K562 (cell line): ENCODE data around the gene LAX1. TPM values are rescaled to one million over a fixed set of nuclear protein-coding genes. Genes with fewer than 3 reads are reported as not detected.
"Not testable (repeated sequence)": the region's sequence is repeated elsewhere in the genome, so short reads cannot be mapped to it uniquely, and the experiment has no call there.

Experiments
- ATAC-seq: fragments of 200-7000 bp; cut with Tn5 transposase; 3 replicates; pipeline ENCODE4 v1.9.1; 2020; ENCODE audit warnings: moderate library complexity
- BruUV-seq: library from RNA; stranded (reverse); fragments of 400-500 nt; replicated peaks from 2 replicates; lab custom pipeline; 2021; lab: Mats Ljungman, UMichigan
- CTCF ChIA-PET: fragments of 300-600 bp; formaldehyde crosslinking; extraction: SDS; loops from one replicate; lab custom pipeline; 2021; ENCODE audit warnings: low intra/inter-chr PET ratio; lab: Yijun Ruan, JAX
- POLR2A ChIA-PET: fragments of 300-600, 350-650 bp; sonication (Branson Sonifier 250); formaldehyde crosslinking; extraction: SDS; loops from one replicate; lab custom pipeline; 2021; ENCODE audit warnings: antibody characterized with exemption, inconsistent platforms; lab: Yijun Ruan, JAX
- DNase-seq, 4 experiments: peaks; one replicate each; pipeline versions ENCODE4 v3.0.0 to v3.0.0-alpha.2; 2011 to 2018; ENCODE audit warnings: low spot score in 3 of 4, mixed read lengths in 3 of 4; ENCODE audit errors: extremely low read depth in 1 of 4
- FAIRE-seq: peaks from 2 replicates; lab custom pipeline; 2011; peaks lifted over from hg19 to GRCh38; lab: Jason Lieb, UNC
- H2AFZ ChIP-seq: 2 replicates; pipeline ENCODE4 v1.6.0; 2011; ENCODE audit warnings: low read depth, low read length, control low read depth, inconsistent platforms
- H3K27ac ChIP-seq: fragments of 200-600 bp; 3 replicates; pipeline ENCODE4 v1.8.0; 2011; ENCODE audit warnings: low read depth, mild to moderate bottlenecking, control low read depth, inconsistent platforms, low read length, moderate library complexity, mixed read lengths; ENCODE audit errors: extremely low read depth
- H3K27me3 ChIP-seq, 2 experiments: fragments of 300-600 bp in 1 of 2; 2 replicates in 1 of 2; 3 replicates in 1 of 2; pipeline versions ENCODE4 v1.6.0 to v1.8.0; 2011; ENCODE audit warnings: inconsistent platforms in 2 of 2, low read length in 2 of 2, mild to moderate bottlenecking in 1 of 2, mixed read lengths in 1 of 2, moderate library complexity in 1 of 2; ENCODE audit not compliant: control insufficient read depth in 2 of 2, insufficient read depth in 2 of 2
- H3K36me3 ChIP-seq: fragments of 300-600 bp; 3 replicates; pipeline ENCODE4 v1.8.0; 2011; ENCODE audit warnings: mild to moderate bottlenecking, low read length, inconsistent platforms; ENCODE audit not compliant: control insufficient read depth, insufficient read depth
- H3K4me1 ChIP-seq, 2 experiments: fragments of 200-600 bp in 1 of 2; replicated peaks in 1 of 2; 2 replicates in 1 of 2; 3 replicates in 1 of 2; pipeline versions ENCODE4 v1.5.1 to v1.8.0; 2011; ENCODE audit warnings: inconsistent platforms in 2 of 2, low read length in 2 of 2, mild to moderate bottlenecking in 1 of 2, mixed read lengths in 1 of 2, moderate library complexity in 1 of 2; ENCODE audit not compliant: control insufficient read depth in 2 of 2, insufficient read depth in 2 of 2
- H3K4me2 ChIP-seq: 2 replicates; pipeline ENCODE4 v1.6.1; 2011; ENCODE audit warnings: low read length, control low read depth, inconsistent platforms, mixed read lengths; ENCODE audit not compliant: insufficient read depth
- H3K4me3 ChIP-seq: fragments of 200-600 bp; sonication (generic), shearing (Covaris generic); 2 replicates; pipeline ENCODE4 v1.5.1; 2016; ENCODE audit warnings: control low read depth, inconsistent platforms
- H3K79me2 ChIP-seq: fragments of 200-600 bp; 3 replicates; pipeline ENCODE4 v1.8.0; 2011; ENCODE audit warnings: low read length, inconsistent platforms; ENCODE audit not compliant: control insufficient read depth, insufficient read depth
- H3K9ac ChIP-seq, 2 experiments: 2 replicates each; pipeline versions ENCODE4 v1.6.0 to v1.6.1; 2011; ENCODE audit warnings: low read depth in 2 of 2, low read length in 2 of 2, control low read depth in 1 of 2, inconsistent platforms in 1 of 2, mild to moderate bottlenecking in 1 of 2, mixed read lengths in 1 of 2; ENCODE audit not compliant: insufficient read depth in 1 of 2
- H3K9me1 ChIP-seq: one replicate; pipeline ENCODE4 v1.6.0; 2011; ENCODE audit warnings: inconsistent platforms, mild to moderate bottlenecking, low read length, moderate library complexity; ENCODE audit not compliant: control insufficient read depth, insufficient read depth
- H3K9me3 ChIP-seq: replicated peaks from 2 replicates; pipeline ENCODE4 v1.5.1; 2011; ENCODE audit warnings: low read depth, low read length, inconsistent platforms; ENCODE audit not compliant: control insufficient read depth, insufficient read depth
- H4K20me1 ChIP-seq: replicated peaks from 2 replicates; pipeline ENCODE4 v1.6.1; 2011; ENCODE audit warnings: low read length, inconsistent platforms, mixed read lengths; ENCODE audit not compliant: control insufficient read depth, insufficient read depth
- BCL6 ChIP-seq: fragments of 250-450 bp; sonication (Bioruptor Pico); IDR thresholded peaks from 2 replicates; pipeline ENCODE4 v1.4.0; 2020
- DDX20 ChIP-seq: fragments of 450-650 bp; IDR thresholded peaks from 2 replicates; pipeline ENCODE4 v1.6.1; 2016; ENCODE audit warnings: missing genetic modification characterization, low read depth, mild to moderate bottlenecking, missing compliant biosample characterization, moderate library complexity
- FOSL1 ChIP-seq: fragments of 200-800 bp; sonication (Bioruptor generic); conservative IDR thresholded peaks from 2 replicates; pipeline ENCODE4 v1.6.1; 2016; ENCODE audit warnings: missing genetic modification characterization, missing compliant biosample characterization
- OTX1 ChIP-seq: fragments of 450-650 bp; formaldehyde crosslinking; IDR thresholded peaks from 2 replicates; pipeline ENCODE4 v1.4.0; 2022; ENCODE audit warnings: mild to moderate bottlenecking
- REST ChIP-seq, 2 experiments: fragments of 450-650 bp; formaldehyde crosslinking in 1 of 2; IDR thresholded peaks; 2 replicates each; pipeline versions ENCODE4 v1.4.0 to v1.6.1; 2014 to 2020; ENCODE audit warnings: mild to moderate bottlenecking in 2 of 2, borderline replicate concordance in 1 of 2, low read depth in 1 of 2
- TEAD1 ChIP-seq, 2 experiments: fragments of 450-650 bp in 1 of 2; sonication (generic) in 1 of 2; formaldehyde crosslinking; IDR thresholded peaks; 2 replicates each; pipeline versions ENCODE4 v1.4.0 to v1.8.0; 2020 to 2022; ENCODE audit warnings: mild to moderate bottlenecking in 2 of 2, missing genetic modification reagents in 1 of 2
- ZNF134 ChIP-seq: fragments of 250-450 bp; sonication (Bioruptor Pico); conservative IDR thresholded peaks from 2 replicates; pipeline ENCODE4 v1.4.0; 2020
- ZNF197 ChIP-seq: fragments of 200-800 bp; sonication (Bioruptor generic); IDR thresholded peaks from 2 replicates; pipeline ENCODE4 v1.6.1; 2016; ENCODE audit warnings: low read depth, missing genetic modification characterization, missing compliant biosample characterization
- ZNF75A ChIP-seq: fragments of 450-650 bp; formaldehyde crosslinking; IDR thresholded peaks from 2 replicates; pipeline ENCODE4 v1.4.0; 2020; ENCODE audit warnings: mild to moderate bottlenecking
- WGBS: fragments of 100-300 bp; shearing (Covaris generic); methylation state at CpG from one replicate; pipeline ENCODE4 v1.1.6; 2016; ENCODE audit warnings: low coverage, mixed read lengths; ENCODE audit not compliant: insufficient coverage; ENCODE audit errors: missing lambda C conversion rate; 5-methylcytosine and 5-hydroxymethylcytosine counted together
- in situ Hi-C: fragments of 300-500 bp; cut with MboI; formaldehyde crosslinking; loops from 4 replicates; pipeline ENCODE4 v1.15.0; 2018; ENCODE audit warnings: inconsistent platforms, mixed read lengths
- intact Hi-C: fragments of 100-400 bp; cut with micrococcal nuclease; formaldehyde crosslinking; loops from 2 replicates; pipeline ENCODE4 v1.14.2; 2022
- polyA plus RNA-seq, 8 experiments: library from polyadenylated mRNA; depleted of rRNA in 4 of 8; stranded (reverse) in 5 of 8; unstranded in 3 of 8; fragments of >200 nt; fragmentation: Nextera tagmentation in 2 of 8; fragmentation: Illumina TruSeq in 1 of 8; extraction: Ambion mirVana in 2 of 8; extraction: Trizol in 1 of 8; gene quantifications; 2 replicates each; pipeline versions ENCODE4 v1.2.1 to v1.2.3, GENCODE V29; 2011 to 2014; ENCODE audit warnings: inconsistent platforms in 1 of 8, missing spikeins in 1 of 8
- total RNA-seq, 7 experiments: library from RNA; depleted of rRNA in 6 of 7; stranded (reverse); fragments of >200 nt in 6 of 7; fragmentation: Illumina TruSeq in 2 of 7; extraction: Trizol in 2 of 7; gene quantifications; 2 replicates each; pipeline versions ENCODE4 v1.2.1 to v1.2.3, GENCODE V29; 2011 to 2021; ENCODE audit warnings: low replicate concordance in 1 of 7
- TF ChIP-seq, protein P1 (sequence below): fragments of 450-650 bp; formaldehyde crosslinking; IDR thresholded peaks from 2 replicates; pipeline ENCODE4 v1.4.0; 2020; ENCODE audit warnings: mild to moderate bottlenecking, moderate library complexity
- TF ChIP-seq, protein P2 (sequence below): fragments of 250-450 bp; sonication (Bioruptor Pico); IDR thresholded peaks from 2 replicates; pipeline ENCODE4 v1.8.0; 2022; ENCODE audit warnings: moderate library complexity, mild to moderate bottlenecking, inconsistent platforms

Gene LAX1
- total and polyA plus RNA-seq, 9 of the 15 experiments (the other 6 are each of a cell fraction or from before 2014, with no cell fraction given), result not detected

GRCh38 chr1:203758749-203759148 lies 6.2 kb upstream of the LAX1 start:
- ATAC-seq; H3K4me3 ChIP-seq; H3K9ac ChIP-seq; H4K20me1 ChIP-seq; intact Hi-C loops; H3K36me3 ChIP-seq; H3K27ac ChIP-seq; H3K4me2 ChIP-seq; DNase-seq; H3K9me3 ChIP-seq; H3K79me2 ChIP-seq; H3K27me3 ChIP-seq; BruUV-seq; in situ Hi-C loops; H2AFZ ChIP-seq; H3K4me1 ChIP-seq; H3K9me1 ChIP-seq; TF ChIP-seq REST (CRISPR knock-in tag; IDR thresholded peaks at IDR 0.05; ENCODE audit: low read depth): not testable (repeated sequence)
- 3% methylated on average over 2 of the region's 2 CpGs for WGBS
- POLR2A ChIA-PET, result interaction anchor here (1.4 to 1.6 kb wide), 2 partner anchors 10 to 16 kb away, joined by 3 to 8 read pairs; no protein-coding TSS in a partner anchor
- CTCF ChIA-PET, result interaction anchor here (0.5 kb wide), 1 partner anchor 389 kb away, joined by 4 read pairs; no protein-coding TSS in a partner anchor
- FAIRE-seq, result peak; percentile 49
- TF ChIP-seq FOSL1 (tag) (0 out of 2 replicates have a peak, but pooled peaks have one; percentile 30), TEAD1 (CRISPR knock-in tag; IDR thresholded peaks at IDR 0.05) (peak in 1 of 2 experiments; percentile 86; a peak in 2 of 4 replicates), REST (IDR thresholded peaks at IDR 0.05; ENCODE audit: borderline replicate concordance) (0 out of 2 replicates have a peak, but pooled peaks have one; percentile 23), DDX20 (peak; percentile 40; the same call in 1 of the 2 replicates), BCL6 (CRISPR knock-in tag) (peak; percentile 81), ZNF75A (CRISPR knock-in tag) (peak; percentile 47; the same call in 1 of the 2 replicates), OTX1 (CRISPR knock-in tag) (peak; percentile 46; the same call in 1 of the 2 replicates), ZNF197 (CRISPR knock-in tag) (0 out of 2 replicates have a peak, but pooled peaks have one; percentile 64), ZNF134 (CRISPR knock-in tag) (0 out of 2 replicates have a peak, but pooled peaks have one; percentile 12)
- TF ChIP-seq, protein P1, sequence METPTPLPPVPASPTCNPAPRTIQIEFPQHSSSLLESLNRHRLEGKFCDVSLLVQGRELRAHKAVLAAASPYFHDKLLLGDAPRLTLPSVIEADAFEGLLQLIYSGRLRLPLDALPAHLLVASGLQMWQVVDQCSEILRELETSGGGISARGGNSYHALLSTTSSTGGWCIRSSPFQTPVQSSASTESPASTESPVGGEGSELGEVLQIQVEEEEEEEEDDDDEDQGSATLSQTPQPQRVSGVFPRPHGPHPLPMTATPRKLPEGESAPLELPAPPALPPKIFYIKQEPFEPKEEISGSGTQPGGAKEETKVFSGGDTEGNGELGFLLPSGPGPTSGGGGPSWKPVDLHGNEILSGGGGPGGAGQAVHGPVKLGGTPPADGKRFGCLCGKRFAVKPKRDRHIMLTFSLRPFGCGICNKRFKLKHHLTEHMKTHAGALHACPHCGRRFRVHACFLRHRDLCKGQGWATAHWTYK (CRISPR knock-in tag), result 0 out of 2 replicates have a peak, but pooled peaks have one; percentile 58
- TF ChIP-seq, protein P2, sequence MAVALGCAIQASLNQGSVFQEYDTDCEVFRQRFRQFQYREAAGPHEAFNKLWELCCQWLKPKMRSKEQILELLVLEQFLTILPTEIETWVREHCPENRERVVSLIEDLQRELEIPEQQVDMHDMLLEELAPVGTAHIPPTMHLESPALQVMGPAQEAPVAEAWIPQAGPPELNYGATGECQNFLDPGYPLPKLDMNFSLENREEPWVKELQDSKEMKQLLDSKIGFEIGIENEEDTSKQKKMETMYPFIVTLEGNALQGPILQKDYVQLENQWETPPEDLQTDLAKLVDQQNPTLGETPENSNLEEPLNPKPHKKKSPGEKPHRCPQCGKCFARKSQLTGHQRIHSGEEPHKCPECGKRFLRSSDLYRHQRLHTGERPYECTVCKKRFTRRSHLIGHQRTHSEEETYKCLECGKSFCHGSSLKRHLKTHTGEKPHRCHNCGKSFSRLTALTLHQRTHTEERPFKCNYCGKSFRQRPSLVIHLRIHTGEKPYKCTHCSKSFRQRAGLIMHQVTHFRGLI (CRISPR knock-in tag), result 0 out of 2 replicates have a peak, but pooled peaks have one; percentile 57
